ENCODE measurements around the gene ATXN7L3. TPM values are rescaled to one million over a fixed set of nuclear protein-coding genes. Genes with fewer than 3 reads are reported as not detected.

The ATXN7L3 gene
- total and polyA plus RNA-seq, 7 donors = 20.4 to 42.6 (median 35.1) TPM

GRCh38 chr17:44197980-44198720, 1.5 kb downstream of the ATXN7L3 start:
- H3K27me3 ChIP-seq (ENCODE audit: insufficient read depth in 3 of 3, low read length in 2 of 3) = no peaks in the 10 kb centered on the region
- peaks cover 4% of the 10 kb centered on the region for H3K4me1 ChIP-seq
- H3K27ac ChIP-seq = peak overlapping the region; percentile 93
- intact Hi-C loops (cut with DNase I) = no loop called here
- peak overlapping the region; percentile 87 for H3K4me3 ChIP-seq
- ATAC-seq (no peak), DNase-seq (peak in 1 of 2 donors; percentile 53)
- no peaks in the 10 kb centered on the region for H3K9me3 ChIP-seq
- H3K36me3 ChIP-seq (ENCODE audit: insufficient read depth in 1 of 2, low read depth in 1 of 2) = peaks cover 5 to 46% of the 10 kb centered on the region in 2 donors
- WGBS, 3 donors = 65 to 68% (median 66%) methylated on average over 11 of the region's 11 CpGs
- TF ChIP-seq CTCF (IDR thresholded peaks at IDR 0.05) = no peak

- Histone ChIP-seq H3K9me3 (no peaks in the 10 kb centered on the region), H3K36me3 (ENCODE audit: insufficient read depth in 1 of 2, low read depth in 1 of 2) (peaks cover 5 to 55% of the 10 kb centered on the region in 2 donors), H3K27ac (no peak overlapping the region), H3K27me3 (ENCODE audit: insufficient read depth in 3 of 3, low read length in 2 of 3) (no peaks in the 10 kb centered on the region), H3K4me1 (peaks cover 3% of the 10 kb centered on the region), H3K4me3 (no peak overlapping the region)
- 84 to 90% (median 85%) methylated on average over 15 of the region's 15 CpGs for WGBS, 3 donors
- peak in 1 of 2 donors; percentile 48 for DNase-seq
- ATAC-seq = no peak
- no peak for TF ChIP-seq CTCF (IDR thresholded peaks at IDR 0.05)
- intact Hi-C loops (cut with DNase I) = no loop called here
Measured at GRCh38 chr17:44197107-44197506, 2.6 kb downstream of the ATXN7L3 start.

GRCh38 chr17:44193326-44194084, 6.2 kb downstream of the ATXN7L3 start:
- no peaks in the 10 kb centered on the region for H3K4me1 ChIP-seq
- H3K27me3 ChIP-seq (ENCODE audit: insufficient read depth in 3 of 3, low read length in 2 of 3) = no peaks in the 10 kb centered on the region
- no peaks in the 10 kb centered on the region for H3K9me3 ChIP-seq
- intact Hi-C loops (cut with DNase I) = no loop called here
- H3K36me3 ChIP-seq (ENCODE audit: insufficient read depth in 1 of 2, low read depth in 1 of 2) = peaks cover 5 to 84% of the 10 kb centered on the region in 2 donors
- peak in 1 of 2 donors; percentile 55 for DNase-seq
- no peak overlapping the region for H3K4me3 ChIP-seq
- WGBS, 3 donors = 90 to 92% (median 91%) methylated on average over 14 of the region's 14 CpGs
- no peak for TF ChIP-seq CTCF (IDR thresholded peaks at IDR 0.05)
- no peak for ATAC-seq
- H3K27ac ChIP-seq = no peak overlapping the region

DNA sequence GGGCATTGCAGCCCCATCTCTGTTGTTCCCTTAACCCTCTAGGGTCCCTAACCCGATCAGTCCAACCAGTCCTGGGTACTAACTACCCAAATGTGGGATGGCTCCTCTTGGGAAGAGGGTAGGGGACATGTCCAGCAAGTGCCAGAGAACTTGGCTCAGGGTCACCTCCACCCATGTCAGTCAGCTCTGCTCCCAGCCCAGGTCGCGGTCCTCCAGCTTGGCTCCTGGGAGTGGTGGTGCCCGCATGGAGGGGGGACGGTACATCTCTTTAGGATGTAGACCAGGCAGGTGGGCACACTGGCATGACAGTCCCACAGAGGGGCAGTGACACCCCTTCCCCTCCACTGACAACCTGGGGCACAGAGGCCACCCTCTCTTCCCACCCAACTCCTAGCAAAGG, 6.9 kb downstream of the ATXN7L3 start:
- intact Hi-C loops (cut with DNase I) = no loop called here
- no peak for ATAC-seq

More for the DNA sequence above, 6.9 kb downstream of the ATXN7L3 start:
- DNase-seq = peak in 1 of 2 donors; percentile 42
- Histone ChIP-seq H3K27me3 (ENCODE audit: insufficient read depth in 3 of 3, low read length in 2 of 3) (no peaks in the 10 kb centered on the region), H3K4me3 (no peak overlapping the region), H3K27ac (no peak overlapping the region), H3K36me3 (ENCODE audit: insufficient read depth in 1 of 2, low read depth in 1 of 2) (peaks cover 5 to 84% of the 10 kb centered on the region in 2 donors), H3K4me1 (peaks cover 6% of the 10 kb centered on the region), H3K9me3 (no peaks in the 10 kb centered on the region)
- no peak for TF ChIP-seq CTCF (IDR thresholded peaks at IDR 0.05)
- 76 to 85% (median 82%) methylated on average over 5 of the region's 5 CpGs for WGBS, 3 donors

Measured in psoas muscle (tissue), 8 donors.